ENCODE measurements around the gene CZIB.

Gene CZIB

GRCh38 chr1:53220171-53220961 lies at the start of gene CZIB:
CZIB (minus strand) TSS chr1:53220634; CDS start chr1:53220575, 59 bp downstream.
- DNase-seq (ENCODE audit: low spot score): peak; percentile 94

GRCh38 chr1:53270107-53270506 lies 49.7 kb upstream of the CZIB start:
- DNase-seq (ENCODE audit: low spot score): no peak

- no peak for DNase-seq (ENCODE audit: low spot score)
Measured at GRCh38 chr1:53267761-53268160, 47.3 kb upstream of the CZIB start.

- peak; percentile 12 for DNase-seq (ENCODE audit: low spot score)
Measured at GRCh38 chr1:53266038-53266437, 45.6 kb upstream of the CZIB start.

GRCh38 chr1:53265581-53265980 lies 45.1 kb upstream of the CZIB start:
- no peak for DNase-seq (ENCODE audit: low spot score)

- no peak for DNase-seq (ENCODE audit: low spot score)
Measured at GRCh38 chr1:53264048-53264447, 43.6 kb upstream of the CZIB start.

- no peak for DNase-seq (ENCODE audit: low spot score)
Measured at GRCh38 chr1:53262000-53262399, 41.6 kb upstream of the CZIB start.

GRCh38 chr1:53260631-53261247 lies 40.3 kb upstream of the CZIB start:
- DNase-seq (ENCODE audit: low spot score): no peak

GRCh38 chr1:53259932-53260331 lies 39.5 kb upstream of the CZIB start:
- DNase-seq (ENCODE audit: low spot score): no peak

GRCh38 chr1:53258216-53258615 lies 37.8 kb upstream of the CZIB start:
- DNase-seq (ENCODE audit: low spot score): no peak

- no peak for DNase-seq (ENCODE audit: low spot score)
Measured at GRCh38 chr1:53257454-53258081, 37.1 kb upstream of the CZIB start.

GRCh38 chr1:53256511-53257453 lies 36.3 kb upstream of the CZIB start:
- DNase-seq (ENCODE audit: low spot score): no peak

GRCh38 chr1:53255031-53255430 lies 34.6 kb upstream of the CZIB start:
- no peak for DNase-seq (ENCODE audit: low spot score)

- no peak for DNase-seq (ENCODE audit: low spot score)
Measured at GRCh38 chr1:53254011-53254640, 33.7 kb upstream of the CZIB start.

GRCh38 chr1:53250325-53250724 lies 29.9 kb upstream of the CZIB start:
- no peak for DNase-seq (ENCODE audit: low spot score)

GRCh38 chr1:53249706-53250105 lies 29.3 kb upstream of the CZIB start:
- DNase-seq (ENCODE audit: low spot score): no peak

- no peak for DNase-seq (ENCODE audit: low spot score)
Measured at GRCh38 chr1:53246261-53247134, 26.1 kb upstream of the CZIB start.

- DNase-seq (ENCODE audit: low spot score): no peak
Measured at GRCh38 chr1:53244141-53244540, 23.7 kb upstream of the CZIB start.

- no peak for DNase-seq (ENCODE audit: low spot score)
Measured at GRCh38 chr1:53242381-53242780, 21.9 kb upstream of the CZIB start.

- no peak for DNase-seq (ENCODE audit: low spot score)
Measured at GRCh38 chr1:53241828-53242227, 21.4 kb upstream of the CZIB start.
